Prostate gland (tissue), 2 donors: ENCODE results near the gene PTPN18. TPM values are rescaled to one million over a fixed set of nuclear protein-coding genes. Genes with fewer than 3 reads are reported as not detected.

ENCODE experiments used
- DNase-seq: peaks from one replicate; pipeline ENCODE4 v3.0.0-alpha.2; 2019; ENCODE audit warnings: low spot score
- H3K27ac ChIP-seq, 2 donors: fragments of 200-600 bp; sonication (generic); 2 replicates each; pipeline ENCODE4 v1.5.1; 2017 to 2019
- H3K27me3 ChIP-seq: fragments of 200-600 bp; sonication (generic); replicated peaks from 2 replicates; pipeline ENCODE4 v1.5.1; 2019; ENCODE audit not compliant: insufficient read depth
- H3K36me3 ChIP-seq, 2 donors: fragments of 200-600 bp; sonication (generic); 1 replicate in 1 of 2; 2 replicates in 1 of 2; pipeline versions ENCODE4 v1.5.1 to v1.8.1; 2017 to 2019
- H3K4me1 ChIP-seq: fragments of 200-600 bp; sonication (generic); replicated peaks from 2 replicates; pipeline ENCODE4 v1.5.1; 2019
- H3K4me3 ChIP-seq, 2 donors: fragments of 200-600 bp; sonication (generic); 2 replicates each; pipeline ENCODE4 v1.5.1; 2017 to 2019
- H3K9me3 ChIP-seq: fragments of 200-600 bp; sonication (generic); 2 replicates; pipeline ENCODE4 v1.5.1; 2017
- CTCF ChIP-seq, 4 experiments: fragments of 200-600 bp in 2 of 4; fragments of 450-650 bp in 2 of 4; sonication (generic) in 2 of 4; IDR thresholded peaks; 1 replicate in 3 of 4; 2 replicates in 1 of 4; pipeline ENCODE4 v1.5.1; 2016 to 2019; ENCODE audit warnings: antibody characterized with exemption in 4 of 4, mild to moderate bottlenecking in 2 of 4, moderate library complexity in 2 of 4
- POLR2A ChIP-seq: fragments of 450-650 bp; IDR thresholded peaks from one replicate; pipeline ENCODE4 v1.6.1; 2016; ENCODE audit warnings: antibody characterized with exemption, mild to moderate bottlenecking
- POLR2AphosphoS5 ChIP-seq: sonication (generic); formaldehyde crosslinking; IDR thresholded peaks from one replicate; pipeline ENCODE4 v1.6.1; 2017; ENCODE audit warnings: antibody characterized with exemption
- WGBS: methylation state at CpG from one replicate; pipeline ENCODE4 v1.1.5; 2018; 5-methylcytosine and 5-hydroxymethylcytosine counted together
- intact Hi-C: fragments of 100-400 bp; cut with DNase I; formaldehyde crosslinking; loops from one replicate; pipeline ENCODE4 v1.14.2; 2022
- total RNA-seq, 2 donors: library from RNA; depleted of rRNA; stranded (reverse); fragments of >200 nt; gene quantifications; one replicate each; pipeline ENCODE4 v1.1.0, GENCODE V29; 2016

Gene PTPN18
- total RNA-seq, 2 donors from 2014 or later = 37.1 to 93.6 TPM

- WGBS = 0% methylated on average over 1 of the region's 1 CpG
- TF ChIP-seq POLR2AphosphoS5 (no peak), CTCF (IDR thresholded peaks at IDR 0.05) (no peak), POLR2A (no peak)
- H3K9me3 ChIP-seq = no peaks in the 10 kb centered on the region
- DNase-seq = no peak
- intact Hi-C loops = no loop called here
- H3K27ac ChIP-seq = no peak overlapping the region
- no peak overlapping the region for H3K4me3 ChIP-seq
- H3K4me1 ChIP-seq = no peaks in the 10 kb centered on the region
- H3K27me3 ChIP-seq = no peaks in the 10 kb centered on the region
- H3K36me3 ChIP-seq = no peaks in the 10 kb centered on the region
These were observed 39.3 kb upstream of the PTPN18 start for GRCh38 chr2:130316596-130316995.

DNA sequence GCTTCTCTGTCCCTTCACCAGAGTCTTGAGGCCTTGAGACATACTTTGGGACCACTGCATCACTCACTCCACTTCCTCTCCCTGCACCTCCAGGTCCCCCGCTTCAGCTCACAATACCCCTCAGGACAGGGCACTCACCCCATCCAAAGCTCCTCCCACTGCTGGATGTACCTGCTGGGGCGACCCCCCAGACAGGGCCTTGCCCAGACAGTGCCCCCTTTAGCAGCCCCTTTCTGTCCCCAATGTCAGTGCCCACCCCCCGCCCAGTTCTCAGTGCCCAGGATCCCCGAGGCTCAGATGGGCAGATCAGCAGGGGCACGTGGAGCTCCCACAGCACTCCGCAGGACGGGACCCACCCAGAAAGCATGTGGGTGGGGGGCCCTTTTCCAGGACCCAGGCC lies 37.0 kb upstream of the PTPN18 start:
- Histone ChIP-seq H3K4me3 (no peak overlapping the region), H3K27me3 (no peaks in the 10 kb centered on the region), H3K4me1 (no peaks in the 10 kb centered on the region), H3K27ac (no peak overlapping the region), H3K36me3 (no peaks in the 10 kb centered on the region), H3K9me3 (no peaks in the 10 kb centered on the region)
- intact Hi-C loops = no loop called here
- WGBS = 94% methylated on average over 7 of the region's 7 CpGs
- no peak for DNase-seq
- TF ChIP-seq POLR2A (no peak), CTCF (IDR thresholded peaks at IDR 0.05) (no peak), POLR2AphosphoS5 (no peak)

- Histone ChIP-seq H3K36me3 (no peaks in the 10 kb centered on the region), H3K27me3 (no peaks in the 10 kb centered on the region), H3K4me3 (no peak overlapping the region), H3K27ac (no peak overlapping the region), H3K4me1 (no peaks in the 10 kb centered on the region), H3K9me3 (no peaks in the 10 kb centered on the region)
- intact Hi-C loops = no loop called here
- no peak for DNase-seq
- no peak for TF ChIP-seq CTCF (IDR thresholded peaks at IDR 0.05)
- no peak for TF ChIP-seq POLR2AphosphoS5
- TF ChIP-seq POLR2A = no peak
- WGBS = 80% methylated on average over 3 of the region's 3 CpGs
These were observed 36.3 kb upstream of the PTPN18 start for GRCh38 chr2:130319536-130319935.

GRCh38 chr2:130327703-130328527 lies 27.9 kb upstream of the PTPN18 start:
- no peaks in the 10 kb centered on the region for H3K9me3 ChIP-seq
- H3K36me3 ChIP-seq = no peaks in the 10 kb centered on the region
- intact Hi-C loops = no loop called here
- DNase-seq = no peak
- TF ChIP-seq POLR2AphosphoS5 (no peak), POLR2A (no peak), CTCF (IDR thresholded peaks at IDR 0.05) (no peak)
- WGBS = 69% methylated on average over 32 of the region's 43 CpGs
- no peaks in the 10 kb centered on the region for H3K27me3 ChIP-seq
- H3K4me1 ChIP-seq = no peaks in the 10 kb centered on the region
- H3K27ac ChIP-seq = no peak overlapping the region
- H3K4me3 ChIP-seq = no peak overlapping the region

GRCh38 chr2:130328710-130329109 lies 27.1 kb upstream of the PTPN18 start:
- no peaks in the 10 kb centered on the region for H3K27me3 ChIP-seq
- H3K4me3 ChIP-seq = no peak overlapping the region
- intact Hi-C loops = no loop called here
- H3K36me3 ChIP-seq = no peaks in the 10 kb centered on the region
- no peaks in the 10 kb centered on the region for H3K9me3 ChIP-seq
- TF ChIP-seq POLR2A (no peak), POLR2AphosphoS5 (peak; percentile 18), CTCF (IDR thresholded peaks at IDR 0.05) (no peak)
- no peaks in the 10 kb centered on the region for H3K4me1 ChIP-seq
- 19% methylated on average over 2 of the region's 2 CpGs for WGBS
- no peak overlapping the region for H3K27ac ChIP-seq
- DNase-seq = no peak
